Gastroesophageal sphincter (tissue), 3 donors: ENCODE data around the gene VGLL3.

Experiments
- POLR2A ChIP-seq, 2 donors: fragments of 450-650 bp; IDR thresholded peaks; one replicate each; pipeline ENCODE4 v1.6.1; 2017; ENCODE audit warnings: antibody characterized with exemption in 2 of 2, mild to moderate bottlenecking in 2 of 2, moderate library complexity in 1 of 2
- TF ChIP-seq, protein P1 (sequence below), 4 experiments: fragments of 200-600 bp in 2 of 4; fragments of 450-650 bp in 2 of 4; sonication (generic) in 1 of 4; IDR thresholded peaks; one replicate each; pipeline ENCODE4 v1.5.1; 2017 to 2019; ENCODE audit warnings: antibody characterized with exemption in 4 of 4, mild to moderate bottlenecking in 2 of 4, moderate library complexity in 2 of 4

DNA sequence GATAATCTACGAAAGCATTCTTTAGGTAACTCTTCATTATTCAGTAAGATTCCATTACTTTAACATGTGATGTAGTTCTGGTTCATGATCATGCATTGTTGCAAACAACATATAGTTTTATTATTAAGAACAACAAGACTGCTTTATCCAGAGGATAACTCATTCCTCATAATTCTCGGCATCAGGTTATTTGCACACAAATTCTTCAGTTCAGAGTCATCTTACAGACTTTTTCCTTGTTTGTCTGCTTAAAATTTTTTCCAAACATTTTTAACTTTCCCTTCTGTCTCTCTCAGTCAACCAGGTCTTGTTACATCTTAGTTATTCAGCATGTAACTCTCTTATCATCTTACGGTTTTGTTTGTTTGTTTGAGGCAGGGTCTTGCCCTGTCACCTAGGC is 60.1 kb downstream of the VGLL3 start:
- TF ChIP-seq, protein P1, sequence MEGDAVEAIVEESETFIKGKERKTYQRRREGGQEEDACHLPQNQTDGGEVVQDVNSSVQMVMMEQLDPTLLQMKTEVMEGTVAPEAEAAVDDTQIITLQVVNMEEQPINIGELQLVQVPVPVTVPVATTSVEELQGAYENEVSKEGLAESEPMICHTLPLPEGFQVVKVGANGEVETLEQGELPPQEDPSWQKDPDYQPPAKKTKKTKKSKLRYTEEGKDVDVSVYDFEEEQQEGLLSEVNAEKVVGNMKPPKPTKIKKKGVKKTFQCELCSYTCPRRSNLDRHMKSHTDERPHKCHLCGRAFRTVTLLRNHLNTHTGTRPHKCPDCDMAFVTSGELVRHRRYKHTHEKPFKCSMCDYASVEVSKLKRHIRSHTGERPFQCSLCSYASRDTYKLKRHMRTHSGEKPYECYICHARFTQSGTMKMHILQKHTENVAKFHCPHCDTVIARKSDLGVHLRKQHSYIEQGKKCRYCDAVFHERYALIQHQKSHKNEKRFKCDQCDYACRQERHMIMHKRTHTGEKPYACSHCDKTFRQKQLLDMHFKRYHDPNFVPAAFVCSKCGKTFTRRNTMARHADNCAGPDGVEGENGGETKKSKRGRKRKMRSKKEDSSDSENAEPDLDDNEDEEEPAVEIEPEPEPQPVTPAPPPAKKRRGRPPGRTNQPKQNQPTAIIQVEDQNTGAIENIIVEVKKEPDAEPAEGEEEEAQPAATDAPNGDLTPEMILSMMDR (IDR thresholded peaks at IDR 0.05), result no peak
- no peak for TF ChIP-seq POLR2A (IDR thresholded peaks at IDR 0.05)
